ENCODE measurements around the gene CCDC144A.

- TF ChIP-seq CTCF (IDR thresholded peaks at IDR 0.05; ENCODE audit: low read depth, low read length) (no peak), MAX (IDR thresholded peaks at IDR 0.05; ENCODE audit: low read depth, low read length) (no peak), POLR2A (IDR thresholded peaks at IDR 0.05; ENCODE audit: extremely low read depth, insufficient read length) (no peak)
Observed at GRCh38 chr17:16649585-16649984, 40.5 kb upstream of the CCDC144A start.
